Fibroblast of skin of abdomen (primary cell): ENCODE results near the gene DLG1.
A peak's percentile ranks its signal among the peaks of the same experiment; 100 is the strongest.

Experiments used
- DNase-seq: peaks from one replicate; pipeline ENCODE4 v3.0.0-alpha.2; 2013

DLG1 gene

GRCh38 chr3:197317250-197317963, 19.0 kb upstream of the DLG1 start:
- peak; percentile 88 for DNase-seq

- no peak for DNase-seq
These were observed 14.0 kb upstream of the DLG1 start for GRCh38 chr3:197312431-197312830.

- DNase-seq, result no peak
These were observed 13.2 kb upstream of the DLG1 start for GRCh38 chr3:197311591-197311990.

GRCh38 chr3:197309528-197310361, 11.3 kb upstream of the DLG1 start:
- peak; percentile 97 for DNase-seq

- DNase-seq, result peak; percentile 87
These were observed 10.2 kb upstream of the DLG1 start for GRCh38 chr3:197308591-197308990.

- peak; percentile 91 for DNase-seq
These were observed 8.1 kb upstream of the DLG1 start for GRCh38 chr3:197306374-197307086.

GRCh38 chr3:197305854-197306253, 7.4 kb upstream of the DLG1 start:
- peak; percentile 91 for DNase-seq

- DNase-seq, result no peak
These were observed 5.0 kb upstream of the DLG1 start for GRCh38 chr3:197303452-197303851.

GRCh38 chr3:197302696-197303341, 4.4 kb upstream of the DLG1 start:
- DNase-seq, result peak; percentile 75

- DNase-seq, result no peak
These were observed 3.6 kb upstream of the DLG1 start for GRCh38 chr3:197302033-197302432.

GRCh38 chr3:197300361-197300760, 1.9 kb upstream of the DLG1 start:
- no peak for DNase-seq

GRCh38 chr3:197298945-197299854, 788 bp upstream of the DLG1 start:
- no peak for DNase-seq

- peak; percentile 90 for DNase-seq
These were observed 704 bp downstream of the DLG1 start for GRCh38 chr3:197297476-197298340.

GRCh38 chr3:197297002-197297401, 1.4 kb downstream of the DLG1 start:
- peak; percentile 10 for DNase-seq

GRCh38 chr3:197296545-197296944, 1.9 kb downstream of the DLG1 start:
- no peak for DNase-seq

- no peak for DNase-seq
These were observed 2.5 kb downstream of the DLG1 start for GRCh38 chr3:197295871-197296270.

GRCh38 chr3:197293605-197294237, 4.7 kb downstream of the DLG1 start:
- no peak for DNase-seq

GRCh38 chr3:197292648-197293047, 5.8 kb downstream of the DLG1 start:
- no peak for DNase-seq

GRCh38 chr3:197292083-197292646, 6.2 kb downstream of the DLG1 start:
- DNase-seq, result no peak

GRCh38 chr3:197289726-197290125, 8.7 kb downstream of the DLG1 start:
- no peak for DNase-seq
